Gastroesophageal sphincter (tissue), 3 donors: ENCODE results near the gene TSPAN15.

Source experiments
- CTCF ChIP-seq, 4 experiments: fragments of 200-600 bp in 2 of 4; fragments of 450-650 bp in 2 of 4; sonication (generic) in 1 of 4; IDR thresholded peaks; one replicate each; pipeline ENCODE4 v1.5.1; 2017 to 2019; ENCODE audit warnings: antibody characterized with exemption in 4 of 4, mild to moderate bottlenecking in 2 of 4, moderate library complexity in 2 of 4
- POLR2A ChIP-seq, 2 donors: fragments of 450-650 bp; IDR thresholded peaks; one replicate each; pipeline ENCODE4 v1.6.1; 2017; ENCODE audit warnings: antibody characterized with exemption in 2 of 2, mild to moderate bottlenecking in 2 of 2, moderate library complexity in 1 of 2
- POLR2AphosphoS5 ChIP-seq: sonication (generic); formaldehyde crosslinking; IDR thresholded peaks from one replicate; pipeline ENCODE4 v1.6.1; 2017; ENCODE audit warnings: antibody characterized with exemption

GRCh38 chr10:69552268-69552667 is 101.0 kb downstream of the TSPAN15 start:
- no peak for TF ChIP-seq CTCF (IDR thresholded peaks at IDR 0.05)
- TF ChIP-seq POLR2A (IDR thresholded peaks at IDR 0.05): no peak
- TF ChIP-seq POLR2AphosphoS5: no peak
